ENCODE measurements around the gene ZBTB7C.

Gene ZBTB7C

DNA sequence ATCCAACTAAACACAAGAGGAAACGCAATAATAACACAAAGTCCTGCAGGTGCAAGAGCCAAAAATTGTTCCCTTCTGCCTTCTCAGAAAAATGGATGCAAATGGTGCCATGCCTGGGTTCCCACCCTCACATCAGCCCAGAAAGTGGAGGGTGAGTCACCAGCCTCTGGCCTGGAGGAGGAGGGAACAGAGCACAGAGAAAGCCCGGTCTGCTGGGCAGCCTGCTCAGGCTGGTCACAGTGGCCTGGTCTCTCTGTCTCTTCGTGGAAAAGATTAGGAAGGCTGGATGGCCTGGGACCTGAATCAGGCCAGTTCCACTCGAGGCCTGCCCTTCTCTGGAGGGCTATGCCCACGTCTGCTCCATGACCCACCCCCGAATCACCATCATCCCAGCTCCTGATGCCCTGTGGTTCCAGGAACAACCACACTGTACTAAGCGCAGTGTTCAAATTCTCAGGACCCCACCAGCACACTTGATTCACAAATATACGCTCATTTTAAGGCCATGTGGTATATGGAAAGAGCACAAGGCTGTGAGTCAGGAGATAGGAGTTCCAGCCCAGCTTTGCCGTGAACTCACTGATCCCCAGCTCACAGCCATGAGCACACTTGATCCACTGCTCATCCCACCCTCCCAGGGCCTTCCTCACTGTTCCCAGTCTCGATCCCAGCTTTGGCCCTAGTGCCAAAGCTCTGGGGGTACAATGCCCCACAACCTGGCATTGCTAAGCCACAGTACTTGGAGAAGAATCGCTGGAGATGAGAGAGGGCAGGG is 82.1 kb downstream of the ZBTB7C start:
- DNase-seq (ENCODE audit: low read depth, low spot score): no peak

DNA sequence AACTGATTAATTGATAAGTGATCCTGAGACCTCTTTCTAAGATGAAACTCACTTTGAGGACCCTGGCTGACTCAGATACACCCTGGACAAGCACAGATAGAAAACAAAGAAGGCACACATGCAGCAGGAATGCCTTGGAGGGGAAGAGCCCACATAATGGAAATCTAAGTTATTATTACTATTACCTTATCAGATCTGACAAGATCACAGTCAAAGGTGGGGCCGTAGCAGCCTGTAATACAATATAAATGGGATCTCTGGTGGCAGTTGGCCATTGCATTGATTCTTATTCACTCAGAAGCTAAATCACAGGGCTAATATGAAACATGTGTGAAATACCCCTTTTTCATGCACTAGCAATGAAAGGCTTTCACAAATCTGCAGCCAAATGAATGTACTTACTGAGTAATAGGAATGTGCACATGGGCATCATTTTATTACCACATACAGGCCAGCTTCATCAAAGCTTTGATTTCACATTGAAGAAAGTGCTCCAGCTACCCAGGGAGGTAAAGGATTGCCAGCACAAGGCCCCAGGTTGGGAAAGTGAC is 84.0 kb downstream of the ZBTB7C start:
- DNase-seq (ENCODE audit: low read depth, low spot score): no peak

DNA sequence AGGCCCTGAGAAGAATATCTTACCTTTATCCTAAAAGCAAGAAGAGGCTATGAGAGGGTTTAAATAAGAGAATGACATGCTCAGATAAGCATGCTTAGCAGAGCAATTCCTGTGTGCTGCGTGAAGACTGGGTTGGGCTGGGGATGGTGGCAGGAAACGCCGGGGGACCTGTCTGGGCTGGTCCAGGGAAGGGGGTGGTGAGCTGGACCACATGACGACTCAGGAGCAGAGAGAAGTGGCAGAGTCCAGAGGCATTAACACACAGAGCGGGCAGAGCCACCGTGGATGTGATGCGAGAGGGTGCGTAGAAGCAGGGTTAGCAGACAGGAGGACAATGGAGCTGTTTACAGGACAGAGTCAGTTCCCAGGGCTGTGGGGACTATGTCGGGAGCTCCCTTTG is 84.5 kb downstream of the ZBTB7C start:
- no peak for DNase-seq (ENCODE audit: low read depth, low spot score)

DNA sequence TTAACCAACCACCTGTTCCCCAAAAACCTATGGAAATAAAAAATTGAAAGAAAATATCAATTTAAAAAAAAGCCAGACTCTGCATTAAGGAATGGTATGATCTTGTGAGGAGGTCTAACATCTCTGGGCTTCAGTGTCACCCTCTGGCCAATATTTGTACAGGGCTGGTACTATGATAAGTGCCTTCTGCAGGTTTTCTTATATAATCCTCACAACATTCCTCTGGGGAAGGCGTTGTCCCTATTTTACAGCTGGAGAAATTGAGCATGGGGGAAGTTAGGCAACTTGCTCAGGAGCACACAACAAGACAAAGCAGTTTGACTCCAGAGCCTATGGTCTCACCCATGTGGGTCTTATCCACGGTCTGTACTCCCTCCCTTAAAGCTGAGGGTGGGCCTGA is 86.0 kb downstream of the ZBTB7C start:
- no peak for DNase-seq (ENCODE audit: low read depth, low spot score)

DNA sequence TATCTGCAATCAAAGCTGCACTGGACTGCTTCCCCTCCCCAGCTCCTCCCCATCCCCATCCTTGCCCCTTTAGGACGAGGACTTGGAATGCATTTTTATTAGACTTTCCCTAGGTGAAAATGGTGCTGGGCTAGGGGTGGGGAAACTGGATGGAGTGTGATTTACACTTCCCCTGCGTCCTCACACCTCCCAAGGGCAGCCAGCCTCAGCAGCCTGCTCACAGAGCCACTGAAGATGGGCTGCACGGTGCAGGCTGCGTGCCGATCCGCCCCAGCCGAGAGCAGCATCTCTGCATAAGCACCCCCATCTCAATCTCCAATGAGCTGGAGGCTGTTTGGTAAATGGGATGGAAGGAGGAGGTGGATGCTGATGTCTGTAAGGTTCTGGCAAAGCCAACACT is 87.6 kb downstream of the ZBTB7C start:
- DNase-seq (ENCODE audit: low read depth, low spot score): no peak

DNA sequence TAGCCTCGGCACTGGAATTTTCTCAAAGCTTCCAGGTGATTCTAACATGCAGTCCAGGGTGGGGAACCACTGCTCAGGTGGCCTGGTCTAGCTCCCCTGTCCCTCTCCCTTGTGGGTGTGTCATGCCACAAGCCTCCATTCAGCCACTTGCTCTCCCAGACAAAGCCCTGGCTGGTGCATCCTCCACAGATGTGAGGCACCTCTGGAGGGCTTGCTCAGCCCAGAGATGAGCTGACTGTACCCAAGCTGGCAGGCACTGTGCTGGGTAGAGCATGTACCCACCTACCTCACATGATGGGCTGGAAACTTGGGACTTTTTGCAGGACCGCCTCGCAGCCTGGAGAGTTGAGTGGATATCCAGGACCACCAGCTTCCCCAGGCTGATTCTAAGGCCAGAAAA is 88.1 kb downstream of the ZBTB7C start:
- DNase-seq (ENCODE audit: low read depth, low spot score): no peak

DNA sequence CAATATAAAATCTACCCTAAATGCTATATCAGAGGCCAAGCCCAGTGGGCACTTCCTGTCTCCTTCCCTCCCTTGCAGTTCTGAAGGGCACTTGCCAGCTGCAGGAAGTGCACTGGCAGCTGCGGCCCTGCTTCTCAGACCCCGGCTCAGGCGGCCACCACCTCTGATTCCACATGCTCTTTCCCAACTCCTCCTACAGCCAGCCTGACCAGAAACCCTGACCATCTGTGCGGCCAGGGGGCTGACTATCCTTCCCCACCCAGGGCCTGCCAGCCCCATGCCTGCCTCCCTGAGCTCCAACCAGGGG is 88.6 kb downstream of the ZBTB7C start:
- DNase-seq (ENCODE audit: low read depth, low spot score): no peak

DNA sequence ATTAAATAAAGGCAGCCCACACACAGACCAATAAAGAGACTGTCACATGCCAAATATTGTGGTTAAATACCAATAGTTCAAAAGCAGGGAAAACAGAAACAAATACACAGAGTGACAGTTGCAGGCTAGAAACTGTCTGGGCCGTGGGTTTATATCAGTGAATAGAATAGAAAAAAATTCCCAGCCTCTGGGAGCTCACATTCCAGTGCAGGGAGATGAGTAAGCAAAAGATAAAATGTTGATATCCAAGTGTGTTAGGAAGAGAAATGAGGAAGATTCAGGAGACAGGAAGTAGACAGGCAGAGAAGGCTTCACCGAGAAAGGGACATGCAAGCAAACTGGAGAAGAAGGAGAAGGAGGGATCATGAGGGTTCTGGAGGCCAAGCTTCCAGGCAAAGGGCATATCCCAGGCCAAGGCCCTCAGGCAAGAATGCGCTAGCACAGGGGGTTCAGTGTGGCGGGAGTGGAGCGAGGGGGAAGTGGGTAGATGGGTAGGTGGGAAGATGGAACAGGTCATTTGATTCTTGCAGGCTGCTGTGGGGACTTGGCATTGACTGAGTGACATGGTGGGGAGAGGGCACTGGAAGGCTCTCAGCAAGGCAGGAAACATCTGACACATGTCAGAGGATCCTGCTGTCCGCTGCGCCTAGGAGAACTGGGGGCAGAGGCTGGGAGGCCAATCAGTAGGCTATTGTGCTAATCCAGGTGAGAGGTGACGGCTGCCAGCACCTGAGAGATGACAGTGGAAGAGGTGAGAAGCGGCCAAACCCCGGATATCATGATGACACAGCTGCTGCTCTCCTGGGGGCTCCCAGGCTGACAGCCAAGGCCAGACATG is 89.2 kb downstream of the ZBTB7C start:
- DNase-seq (ENCODE audit: low read depth, low spot score): no peak

DNA sequence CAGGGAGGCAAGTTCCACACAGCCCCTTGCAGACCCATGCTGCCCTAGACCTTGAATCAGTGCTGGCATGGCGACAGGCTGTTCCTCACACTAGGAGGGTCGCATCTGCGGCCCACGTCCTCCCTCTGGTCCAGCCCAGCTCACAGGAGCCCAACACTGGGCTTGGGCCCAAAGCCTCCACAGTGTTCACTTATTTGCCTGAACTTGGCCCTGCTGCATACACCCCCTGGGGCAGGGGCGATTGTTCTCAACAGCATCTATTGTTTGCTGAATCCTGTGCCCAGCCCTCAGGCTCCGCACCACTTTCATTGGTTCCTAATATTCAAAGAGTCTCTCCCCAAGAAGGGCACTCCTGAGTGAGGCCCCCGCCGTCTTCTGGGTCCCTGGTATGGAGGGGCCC is 90.7 kb downstream of the ZBTB7C start:
- DNase-seq (ENCODE audit: low read depth, low spot score): no peak

DNA sequence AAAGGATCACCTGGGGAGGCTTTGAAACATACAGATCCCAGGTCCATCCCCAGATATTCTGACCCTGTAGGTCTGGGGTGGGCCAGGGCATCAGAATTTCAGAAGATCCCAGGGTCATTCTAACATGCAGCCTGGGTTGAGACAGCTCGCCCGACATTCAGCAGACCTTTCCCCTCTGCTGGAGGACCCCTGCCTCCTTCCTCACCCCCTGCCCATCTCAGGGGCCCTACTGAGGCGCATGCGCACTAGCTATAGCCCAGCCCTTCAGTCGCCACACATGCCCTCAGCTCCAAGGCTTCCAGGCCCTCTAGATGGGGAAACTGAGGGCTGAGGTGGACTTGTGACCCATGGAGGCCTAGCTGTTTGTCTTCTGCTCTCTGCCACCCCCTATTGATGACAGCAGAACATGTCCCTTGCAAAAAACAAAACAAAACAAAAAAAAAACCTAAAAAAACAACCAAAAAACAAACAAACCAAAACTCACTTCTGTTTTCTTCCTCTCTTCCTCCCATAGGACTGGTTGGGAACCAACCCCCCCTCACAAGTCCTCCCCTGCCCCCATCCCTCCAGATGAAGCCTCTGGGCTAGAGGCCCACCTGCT is 91.3 kb downstream of the ZBTB7C start:
- DNase-seq (ENCODE audit: low read depth, low spot score): no peak

DNA sequence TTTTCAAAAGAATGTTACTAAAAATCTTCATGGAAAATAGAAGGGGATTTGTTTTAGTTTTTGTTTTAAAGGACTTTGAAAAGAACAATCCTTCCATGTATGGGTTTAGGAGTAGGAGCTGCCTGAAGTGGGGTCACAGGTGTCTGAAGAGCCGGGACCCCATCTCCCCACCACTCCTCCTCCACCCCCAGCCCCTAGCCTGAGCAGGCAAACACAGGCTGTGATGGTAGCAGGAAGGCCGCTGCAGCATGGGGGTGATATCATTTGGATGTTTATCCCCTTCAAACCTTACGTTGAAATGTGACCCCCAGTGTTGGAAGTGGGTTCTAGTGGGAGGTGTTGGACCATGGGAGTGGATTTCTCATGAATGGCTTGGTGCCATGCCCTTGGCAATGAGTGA is 93.0 kb downstream of the ZBTB7C start:
- no peak for DNase-seq (ENCODE audit: low read depth, low spot score)

DNA sequence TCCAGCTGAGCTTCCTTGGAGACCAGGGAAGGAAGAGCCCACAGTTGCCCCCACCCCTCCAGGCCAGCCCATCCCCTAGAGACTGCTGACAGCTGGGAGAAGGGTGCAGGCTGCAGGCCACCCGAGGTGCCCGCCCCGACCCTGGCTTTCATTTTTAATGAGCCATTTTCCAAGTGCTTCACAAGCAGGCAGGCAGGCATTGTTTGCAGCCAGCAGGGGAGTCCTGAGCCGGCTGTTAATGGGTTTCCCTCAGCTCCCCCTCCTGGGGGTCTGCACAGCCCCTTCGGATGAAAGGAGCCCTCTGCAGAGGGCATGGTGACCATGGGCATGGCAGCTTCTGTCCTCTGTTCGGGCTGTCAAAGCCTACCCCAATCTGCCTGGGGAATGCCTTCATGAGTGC is 94.5 kb downstream of the ZBTB7C start:
- DNase-seq (ENCODE audit: low read depth, low spot score): no peak

DNA sequence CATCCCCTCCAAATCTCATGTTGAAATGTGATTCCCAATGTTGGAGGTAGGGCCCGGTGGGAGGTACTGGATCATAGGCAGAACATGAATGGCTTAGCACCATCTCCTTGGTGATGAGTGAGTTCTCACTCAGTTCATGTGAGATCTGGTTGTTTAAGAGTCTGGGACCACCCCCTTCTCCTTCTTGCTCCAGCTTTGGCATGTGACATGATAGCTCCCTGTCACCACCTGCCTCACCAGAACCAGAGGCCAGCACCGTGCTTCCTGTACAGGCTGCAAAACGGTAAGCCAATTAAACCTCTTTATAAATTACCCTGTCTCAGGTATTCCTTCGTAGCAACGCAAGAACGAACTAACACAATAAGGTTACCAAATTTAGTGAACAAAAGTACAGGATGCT is 95.4 kb downstream of the ZBTB7C start:
- DNase-seq (ENCODE audit: low read depth, low spot score): no peak

DNA sequence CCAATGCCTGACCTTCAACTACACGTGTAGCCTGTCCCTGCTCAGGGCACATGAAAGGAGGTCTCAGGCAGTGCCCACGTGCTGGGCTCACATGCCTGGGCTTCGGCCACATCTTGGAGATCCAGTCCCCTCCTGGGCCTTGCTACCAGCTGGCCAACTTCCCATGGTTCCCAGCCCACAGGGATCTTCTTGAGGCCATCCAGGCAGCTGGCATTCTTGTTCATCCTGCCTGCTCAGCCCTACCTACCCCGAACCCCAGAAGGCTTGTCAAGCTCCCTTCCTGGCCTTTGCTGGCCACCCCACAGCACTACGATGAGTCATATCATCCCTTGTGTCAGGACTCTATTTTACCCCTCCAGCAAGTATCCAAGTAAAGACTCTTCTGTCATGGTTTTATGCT is 97.1 kb downstream of the ZBTB7C start:
- no peak for DNase-seq (ENCODE audit: low read depth, low spot score)

DNA sequence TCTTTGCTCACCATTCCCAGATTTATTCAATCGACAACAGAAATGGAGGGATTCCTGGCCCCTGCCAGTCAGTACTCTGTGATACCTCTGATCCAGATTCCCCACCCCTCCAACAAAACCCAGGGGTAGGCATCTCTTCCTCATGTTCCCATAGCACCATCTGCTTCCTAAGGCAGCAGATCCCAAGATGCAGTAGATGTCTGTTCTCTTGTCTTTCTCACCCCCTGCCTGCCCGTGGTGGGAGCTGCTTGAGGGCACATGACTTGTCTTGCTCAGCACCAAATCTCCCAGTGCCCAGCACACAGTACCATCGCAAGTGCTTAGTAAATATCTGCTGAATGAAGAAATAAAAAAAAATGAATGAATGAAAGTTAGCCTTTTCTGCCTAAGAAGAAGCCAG is 98.2 kb downstream of the ZBTB7C start:
- DNase-seq (ENCODE audit: low read depth, low spot score): no peak

DNA sequence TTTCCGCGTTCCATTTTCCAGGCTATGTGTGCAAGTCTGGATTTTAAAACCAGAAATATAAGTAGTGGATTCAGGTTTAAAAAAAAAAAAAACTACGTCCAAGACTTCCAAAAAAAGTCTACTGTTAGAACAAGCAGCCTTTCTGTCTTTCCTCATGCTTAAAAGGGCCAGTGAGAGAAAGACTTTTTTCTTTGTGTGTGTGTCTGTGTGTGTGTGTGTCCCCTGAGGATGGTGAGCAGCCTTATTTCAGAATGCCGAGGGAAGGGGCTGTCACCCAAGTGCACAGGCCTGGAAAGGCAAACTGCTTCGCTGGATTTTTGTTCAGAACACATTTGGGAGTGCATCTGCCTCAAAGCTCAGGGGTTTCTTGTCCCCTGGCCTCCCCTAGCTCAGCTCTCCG is 98.8 kb downstream of the ZBTB7C start:
- no peak for DNase-seq (ENCODE audit: low read depth, low spot score)

DNA sequence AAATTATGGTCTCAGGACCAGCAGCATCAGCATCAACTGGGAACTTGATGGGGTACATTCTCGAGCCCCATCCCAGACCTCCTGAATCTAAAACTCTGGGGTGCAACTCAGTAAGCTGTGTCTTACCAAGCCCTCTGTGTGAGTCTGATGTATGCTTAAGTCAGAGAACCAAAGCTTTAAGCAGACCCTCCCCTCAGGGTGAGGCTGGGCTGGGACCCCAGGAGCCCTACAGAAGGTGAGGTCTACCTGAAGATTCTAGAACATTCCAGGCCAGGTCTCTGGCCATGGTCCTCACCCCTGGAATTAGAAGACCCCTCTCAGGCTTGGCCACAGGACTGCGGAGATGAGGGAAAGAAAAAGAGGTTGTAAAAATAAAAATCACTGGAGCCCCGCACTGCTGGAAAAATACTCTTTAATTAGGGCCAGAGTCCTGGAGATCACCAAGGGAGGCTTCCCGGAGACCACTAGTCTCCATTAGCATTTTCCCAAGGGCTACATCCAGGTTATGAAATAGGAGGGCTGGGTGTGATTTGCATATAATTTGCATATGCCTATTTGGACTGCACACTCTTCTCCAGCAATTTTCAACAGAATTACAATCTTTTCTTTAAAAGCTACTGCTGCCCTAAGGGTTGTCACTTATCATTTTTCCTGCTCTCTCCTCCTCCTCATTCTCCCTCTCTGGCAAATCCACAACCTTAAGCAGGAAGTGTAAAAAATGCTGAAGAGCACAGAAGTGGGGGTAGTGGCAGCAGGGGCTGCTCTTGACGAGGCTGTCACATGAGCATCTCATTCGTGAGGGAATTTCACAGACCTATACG is 100.2 kb downstream of the ZBTB7C start:
- DNase-seq (ENCODE audit: low read depth, low spot score): no peak

DNA sequence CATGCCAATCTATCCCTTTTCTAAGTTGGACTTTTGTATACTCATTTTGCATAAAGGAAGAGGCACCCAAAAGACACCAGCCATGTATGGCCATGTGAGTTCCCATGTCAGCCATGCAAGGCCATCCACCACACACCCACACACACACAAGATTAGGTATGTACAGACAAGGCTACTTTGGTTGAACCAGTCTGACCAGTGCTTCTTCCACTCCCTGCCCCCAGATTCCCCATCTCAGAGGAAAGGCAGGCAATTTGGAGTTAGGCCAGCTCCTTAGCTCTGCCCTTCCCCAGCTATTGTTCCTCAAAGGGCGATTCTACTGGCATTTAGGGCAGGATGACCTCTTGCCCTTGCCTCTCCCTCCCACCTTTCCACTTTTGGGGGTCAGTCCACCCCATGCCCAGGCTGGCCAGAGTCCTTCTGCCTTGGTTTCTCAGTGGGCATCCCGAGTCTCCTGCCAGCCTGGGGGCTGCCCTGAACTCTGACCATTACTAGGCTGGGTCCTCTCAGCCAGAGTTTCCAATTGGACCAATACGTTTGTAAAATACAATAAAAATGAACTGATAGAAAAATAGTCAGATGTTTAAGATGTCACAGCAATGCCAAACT is 101.1 kb downstream of the ZBTB7C start:
- no peak for DNase-seq (ENCODE audit: low read depth, low spot score)

DNA sequence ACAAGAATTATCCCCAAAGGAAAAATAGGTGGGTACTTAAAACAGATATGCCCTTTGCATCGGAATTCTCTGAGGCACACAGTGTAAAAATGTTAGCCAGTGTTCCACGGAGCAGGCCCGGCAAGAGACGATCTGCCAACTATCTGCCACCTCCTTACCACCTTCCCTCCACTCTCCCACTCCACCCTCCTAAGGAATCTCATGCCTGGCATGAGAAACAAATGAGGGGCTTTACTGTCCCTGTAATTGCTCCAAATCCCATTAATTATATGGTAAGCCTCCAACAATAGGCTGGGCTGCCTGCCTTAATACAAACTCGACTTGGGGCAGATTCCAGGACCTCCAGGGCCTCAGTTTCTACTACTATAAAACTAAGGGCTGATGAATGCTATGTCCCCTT is 102.3 kb downstream of the ZBTB7C start:
- no peak for DNase-seq (ENCODE audit: low read depth, low spot score)

DNA sequence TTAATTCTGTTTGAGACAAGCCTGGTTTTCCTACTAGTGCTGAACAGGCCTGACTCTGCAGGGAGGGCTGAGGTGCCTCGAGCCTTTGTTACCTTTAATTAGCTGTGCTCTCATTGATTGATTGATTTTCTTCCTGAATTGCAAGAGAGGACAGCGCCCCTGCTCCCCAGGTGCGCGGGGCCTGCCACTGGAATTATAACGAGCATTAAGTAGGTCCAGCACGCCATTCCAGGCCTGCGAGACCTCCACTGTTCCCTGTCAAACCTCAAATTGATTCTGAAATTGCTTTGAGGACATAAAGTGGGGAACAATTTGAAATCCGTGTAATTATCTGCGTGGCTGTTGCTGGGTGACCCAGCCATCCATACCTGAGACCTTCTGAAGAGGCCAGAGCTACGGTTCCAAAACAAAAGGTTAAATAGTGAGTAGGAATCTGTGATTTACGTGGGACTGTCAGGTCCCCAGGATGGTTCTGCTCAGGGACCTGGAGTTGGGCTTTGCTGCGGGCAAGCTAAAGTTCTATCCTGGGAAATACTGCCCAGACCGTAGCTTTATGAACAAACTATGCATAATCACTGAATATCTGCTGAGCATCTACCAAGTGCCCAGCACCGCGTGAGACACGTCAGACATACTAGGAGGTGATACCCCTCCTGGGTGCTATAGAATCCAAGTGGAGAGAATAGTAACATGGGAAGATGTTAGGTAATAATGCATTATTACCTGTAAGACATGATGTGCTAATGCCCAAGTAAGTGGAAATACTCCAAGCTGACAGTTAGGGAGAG is 104.1 kb downstream of the ZBTB7C start:
- DNase-seq (ENCODE audit: low read depth, low spot score): no peak

DNA sequence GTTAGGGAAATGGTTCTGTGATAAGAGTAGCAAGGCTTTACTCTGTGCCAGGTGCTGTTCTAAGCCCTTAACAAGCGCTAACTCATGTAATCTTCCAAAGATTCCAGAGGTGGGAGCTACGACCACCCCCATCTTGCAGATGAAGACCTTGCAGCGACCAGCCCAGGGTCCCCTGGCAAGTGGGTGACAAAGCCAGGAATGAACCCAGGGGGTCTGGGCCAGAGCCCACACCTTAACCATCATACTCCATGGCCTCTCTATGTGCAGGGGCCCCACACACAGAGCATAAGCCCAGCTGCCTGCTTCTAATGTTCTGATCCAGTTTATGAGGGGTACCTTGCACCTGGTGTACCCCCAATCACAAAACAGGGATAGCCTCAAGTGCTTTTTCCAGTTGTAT is 105.3 kb downstream of the ZBTB7C start:
- DNase-seq (ENCODE audit: low read depth, low spot score): no peak

Data from iPS DF 19.7 (cell line).